ENCODE measurements around the gene STC2. TPM values are rescaled to one million over a fixed set of nuclear protein-coding genes. Genes with fewer than 3 reads are reported as not detected.

Gene STC2
- total and polyA plus RNA-seq, 2 of the 4 experiments (the other 2 are of a cell fraction), result 87.5 to 270 TPM

DNA sequence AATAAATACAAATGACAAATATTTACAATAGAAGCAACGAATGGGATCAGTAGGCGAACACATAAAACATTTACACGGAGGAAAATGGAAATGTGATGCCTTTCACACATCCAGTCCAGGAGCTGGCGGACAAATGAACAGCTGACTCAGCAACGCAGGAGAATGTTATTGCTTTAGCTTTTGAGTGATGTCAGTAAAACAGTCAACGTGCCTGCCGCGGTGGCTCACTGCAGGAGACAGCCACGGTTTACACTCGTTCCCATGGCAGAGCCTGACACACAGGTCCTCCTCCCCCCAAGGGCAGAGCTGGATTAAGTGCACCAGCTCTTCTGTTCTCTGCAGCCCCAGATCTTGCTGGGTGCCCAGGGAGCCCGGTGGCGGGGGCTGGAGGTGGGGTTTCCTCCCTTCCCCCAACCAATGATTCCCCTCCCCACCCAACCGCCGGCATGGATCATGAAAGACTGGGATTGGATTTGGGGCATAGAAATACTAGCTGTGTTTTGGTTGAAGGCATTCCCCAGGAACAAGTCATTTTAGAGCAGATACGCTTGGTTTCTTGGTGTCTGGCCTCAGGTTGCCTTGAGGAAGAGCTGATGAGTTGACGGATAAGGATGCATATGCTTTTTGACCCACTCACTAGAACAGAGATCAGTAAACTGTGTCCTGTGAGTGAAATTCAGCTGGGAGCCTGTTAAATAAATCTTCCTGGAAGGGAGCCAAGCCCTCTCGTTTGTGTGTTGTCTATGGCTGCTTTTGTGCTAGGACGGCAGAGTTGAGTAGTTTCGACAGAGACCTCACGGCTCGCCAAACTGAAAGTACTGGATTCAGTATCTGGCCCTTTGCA, 12.5 kb downstream of the STC2 start (continued):
- TF ChIP-seq, protein P1, sequence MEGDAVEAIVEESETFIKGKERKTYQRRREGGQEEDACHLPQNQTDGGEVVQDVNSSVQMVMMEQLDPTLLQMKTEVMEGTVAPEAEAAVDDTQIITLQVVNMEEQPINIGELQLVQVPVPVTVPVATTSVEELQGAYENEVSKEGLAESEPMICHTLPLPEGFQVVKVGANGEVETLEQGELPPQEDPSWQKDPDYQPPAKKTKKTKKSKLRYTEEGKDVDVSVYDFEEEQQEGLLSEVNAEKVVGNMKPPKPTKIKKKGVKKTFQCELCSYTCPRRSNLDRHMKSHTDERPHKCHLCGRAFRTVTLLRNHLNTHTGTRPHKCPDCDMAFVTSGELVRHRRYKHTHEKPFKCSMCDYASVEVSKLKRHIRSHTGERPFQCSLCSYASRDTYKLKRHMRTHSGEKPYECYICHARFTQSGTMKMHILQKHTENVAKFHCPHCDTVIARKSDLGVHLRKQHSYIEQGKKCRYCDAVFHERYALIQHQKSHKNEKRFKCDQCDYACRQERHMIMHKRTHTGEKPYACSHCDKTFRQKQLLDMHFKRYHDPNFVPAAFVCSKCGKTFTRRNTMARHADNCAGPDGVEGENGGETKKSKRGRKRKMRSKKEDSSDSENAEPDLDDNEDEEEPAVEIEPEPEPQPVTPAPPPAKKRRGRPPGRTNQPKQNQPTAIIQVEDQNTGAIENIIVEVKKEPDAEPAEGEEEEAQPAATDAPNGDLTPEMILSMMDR (conservative IDR thresholded peaks at IDR 0.05; ENCODE audit: low read depth, low read length), result no peak
- no peak for TF ChIP-seq RCOR1 (IDR thresholded peaks at IDR 0.05; ENCODE audit: insufficient replicate concordance, low read length)

All from IMR-90 (cell line).